ES-I3 (cell line): ENCODE measurements around the gene COMTD1.

Source experiments
- H3K36me3 ChIP-seq: 2 replicates; pipeline ENCODE4 v1.6.1; 2013; ENCODE audit warnings: mild to moderate bottlenecking, low read length, control low read depth, moderate library complexity; ENCODE audit not compliant: insufficient read depth
- H3K4me1 ChIP-seq: 2 replicates; pipeline ENCODE4 v1.6.1; 2013; ENCODE audit warnings: mild to moderate bottlenecking, control low read depth, low read length; ENCODE audit not compliant: insufficient read depth
- H3K9ac ChIP-seq: 2 replicates; pipeline ENCODE4 v1.6.1; 2013; ENCODE audit warnings: low read depth, mild to moderate bottlenecking, low read length, moderate library complexity
- H3K9me3 ChIP-seq: 2 replicates; pipeline ENCODE4 v1.6.1; 2013; ENCODE audit warnings: mild to moderate bottlenecking, low read length, moderate library complexity; ENCODE audit not compliant: control insufficient read depth, insufficient read depth

Gene COMTD1

DNA sequence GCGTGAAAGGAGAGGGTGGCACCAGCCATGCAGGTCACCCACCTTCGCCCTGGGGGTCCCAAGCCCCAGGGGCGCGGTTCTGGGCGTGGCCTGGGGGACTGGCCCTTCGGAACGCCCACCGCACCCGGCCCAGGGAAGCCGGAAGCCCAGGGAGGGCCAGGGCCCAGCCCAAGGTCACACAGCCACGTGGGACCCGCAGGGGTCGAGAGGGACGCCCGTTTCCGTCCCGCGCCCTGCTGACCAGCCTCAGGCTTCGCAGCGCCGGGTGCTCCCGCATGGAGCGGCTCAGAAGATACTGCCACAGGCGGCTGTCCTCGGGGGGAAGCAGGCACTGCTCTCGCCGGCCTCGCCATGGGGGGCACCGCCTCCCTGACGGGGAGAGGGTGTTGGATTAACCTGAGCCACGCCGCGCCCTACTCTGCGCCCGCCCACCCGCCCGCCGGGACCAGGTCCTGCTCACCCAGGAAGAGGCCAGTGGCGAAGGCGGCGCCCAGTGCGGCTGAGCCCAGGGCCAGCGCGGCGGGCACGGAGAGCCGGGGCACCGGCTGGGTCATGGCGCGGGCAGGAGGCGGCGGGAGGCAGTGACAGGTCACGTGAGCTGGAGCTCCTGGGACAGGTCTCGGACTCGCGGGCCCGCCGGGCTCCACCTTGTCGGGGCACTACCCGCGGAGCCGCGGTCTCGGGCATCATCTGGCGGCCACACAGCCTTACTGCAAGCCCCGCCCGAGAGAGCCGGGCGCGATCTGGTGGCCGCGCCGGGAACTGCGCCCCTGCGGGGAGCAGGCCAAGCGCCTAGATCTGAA lies at the start of gene COMTD1:
COMTD1 (minus strand) TSS at position 583 of the 803 bp plus-strand sequence; CDS start at position 554, 29 bp downstream.
- H3K36me3 ChIP-seq = peaks cover 17% of the 10 kb centered on the region
- H3K9ac ChIP-seq = peak within 1 kb of the TSS; percentile 38
- peaks cover 7% of the 10 kb centered on the region; the same call in 1 of the 2 replicates for H3K4me1 ChIP-seq
- no peaks in the 10 kb centered on the region for H3K9me3 ChIP-seq

DNA sequence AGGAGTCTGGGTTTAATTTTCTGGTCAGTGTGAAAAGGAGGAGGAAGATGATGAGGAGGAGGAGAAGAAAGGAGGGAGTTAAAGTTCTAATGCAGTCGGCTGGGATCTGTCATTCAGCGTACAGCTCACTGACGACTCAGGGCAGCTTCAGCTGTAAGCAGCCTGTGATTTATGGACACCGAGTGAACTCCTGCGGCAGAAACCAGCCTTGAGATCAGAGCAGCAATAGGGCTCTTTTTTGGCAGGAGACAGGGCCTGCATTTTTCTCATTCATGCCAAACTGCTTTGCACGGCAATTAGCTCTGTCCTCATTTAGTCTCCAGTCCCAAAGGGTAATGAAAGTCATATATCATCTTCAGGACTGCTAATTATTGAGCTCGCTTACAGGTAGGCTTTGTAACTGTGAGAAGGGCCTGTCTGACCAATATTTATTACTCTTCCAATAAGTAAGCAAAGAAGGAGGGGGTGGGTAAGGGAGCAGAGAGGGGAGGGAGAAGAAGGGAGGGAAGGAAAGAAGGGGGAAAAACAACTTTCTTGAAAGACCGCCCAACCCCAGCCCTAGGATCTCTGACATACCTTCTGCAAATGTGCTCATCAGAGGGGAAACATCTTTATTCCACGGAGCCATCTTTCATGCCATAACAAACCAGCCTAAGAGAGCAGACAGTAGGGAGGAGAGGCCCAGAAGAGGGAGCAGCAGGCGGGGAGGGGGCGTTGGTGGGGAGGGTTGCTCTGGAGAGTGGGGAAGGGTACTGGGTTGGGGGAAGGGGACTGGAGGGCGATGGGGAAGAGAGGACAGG lies 48.1 kb upstream of the COMTD1 start:
- H3K9ac ChIP-seq = peak overlapping the region; percentile 75; the same call in 1 of the 2 replicates
- H3K36me3 ChIP-seq = no peaks in the 10 kb centered on the region
- H3K4me1 ChIP-seq = no peaks in the 10 kb centered on the region
- H3K9me3 ChIP-seq = no peaks in the 10 kb centered on the region

DNA sequence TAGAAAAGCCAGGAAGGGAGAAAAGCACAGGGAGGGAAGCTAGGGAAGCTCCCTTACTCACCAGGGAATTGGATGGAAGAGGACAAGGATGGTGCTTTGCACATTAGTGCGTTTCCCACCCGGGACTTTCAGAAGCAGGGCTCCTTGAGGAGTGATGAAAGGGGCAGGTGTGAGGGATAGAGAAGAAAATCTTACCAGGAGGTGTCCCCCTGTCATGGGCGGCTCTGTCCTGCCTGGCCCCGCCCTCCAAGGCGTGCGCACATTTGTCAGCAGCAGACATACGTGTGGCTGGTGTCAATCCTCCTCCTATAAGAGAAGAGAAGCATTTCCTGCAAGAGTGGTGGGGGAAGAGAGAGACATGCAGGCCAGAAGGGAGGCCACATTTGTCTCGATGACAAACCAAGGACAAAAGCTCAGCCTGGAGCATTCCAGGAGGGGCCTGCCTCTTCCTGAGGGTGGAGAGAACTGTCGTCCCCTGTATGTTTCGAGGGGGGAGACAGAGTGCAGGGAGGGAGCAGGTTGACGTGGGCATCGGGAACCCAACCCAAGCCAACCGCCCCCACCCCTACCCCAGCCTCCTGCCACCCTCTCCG lies 47.4 kb upstream of the COMTD1 start:
- Histone ChIP-seq H3K36me3 (no peaks in the 10 kb centered on the region), H3K9ac (peak overlapping the region; percentile 75; the same call in 1 of the 2 replicates), H3K9me3 (no peaks in the 10 kb centered on the region), H3K4me1 (no peaks in the 10 kb centered on the region)

DNA sequence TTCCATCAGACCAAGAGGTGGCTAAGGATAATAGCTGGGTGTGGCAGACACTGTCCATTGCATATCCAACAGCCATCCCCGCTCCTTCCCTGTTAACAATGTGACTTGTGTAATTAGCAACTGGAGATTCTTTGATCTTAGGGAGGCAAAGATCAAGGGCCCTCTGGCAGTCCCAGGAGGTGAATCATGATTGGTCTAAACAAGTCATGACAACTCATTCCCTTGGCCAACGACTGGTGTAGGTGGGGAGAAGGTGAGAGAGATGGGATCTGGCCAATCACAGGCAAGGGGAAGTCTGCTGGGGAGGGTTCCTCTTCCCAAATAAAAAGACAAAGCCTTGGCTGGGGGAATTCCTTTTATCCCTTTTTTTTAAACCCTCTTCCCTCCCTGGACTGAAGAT lies 46.2 kb upstream of the COMTD1 start:
- Histone ChIP-seq H3K4me1 (no peaks in the 10 kb centered on the region), H3K9ac (no peak overlapping the region), H3K36me3 (no peaks in the 10 kb centered on the region), H3K9me3 (no peaks in the 10 kb centered on the region)

DNA sequence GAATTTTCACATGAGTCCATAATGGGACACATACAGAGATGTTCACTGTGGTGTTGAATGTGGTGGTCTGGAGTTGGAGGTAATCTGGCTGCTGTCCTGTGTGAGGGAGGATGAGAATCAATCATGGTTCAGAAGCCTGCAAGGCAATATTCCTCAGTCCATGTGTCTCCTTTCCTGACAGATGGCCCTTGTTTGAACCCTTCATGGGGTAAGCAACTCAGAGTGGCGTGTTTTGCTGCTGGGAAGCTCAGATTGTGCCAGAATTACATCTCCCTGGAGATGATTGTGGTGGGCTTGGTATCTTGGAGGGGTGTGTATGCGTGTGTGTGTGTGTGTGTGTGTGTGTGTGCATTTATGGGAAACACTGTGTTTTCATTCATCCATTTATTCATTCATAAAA lies 44.5 kb upstream of the COMTD1 start:
- Histone ChIP-seq H3K36me3 (no peaks in the 10 kb centered on the region), H3K9me3 (no peaks in the 10 kb centered on the region), H3K9ac (no peak overlapping the region), H3K4me1 (0 out of 2 replicates have a peak, but pooled peaks cover 3% of the 10 kb centered on the region)

DNA sequence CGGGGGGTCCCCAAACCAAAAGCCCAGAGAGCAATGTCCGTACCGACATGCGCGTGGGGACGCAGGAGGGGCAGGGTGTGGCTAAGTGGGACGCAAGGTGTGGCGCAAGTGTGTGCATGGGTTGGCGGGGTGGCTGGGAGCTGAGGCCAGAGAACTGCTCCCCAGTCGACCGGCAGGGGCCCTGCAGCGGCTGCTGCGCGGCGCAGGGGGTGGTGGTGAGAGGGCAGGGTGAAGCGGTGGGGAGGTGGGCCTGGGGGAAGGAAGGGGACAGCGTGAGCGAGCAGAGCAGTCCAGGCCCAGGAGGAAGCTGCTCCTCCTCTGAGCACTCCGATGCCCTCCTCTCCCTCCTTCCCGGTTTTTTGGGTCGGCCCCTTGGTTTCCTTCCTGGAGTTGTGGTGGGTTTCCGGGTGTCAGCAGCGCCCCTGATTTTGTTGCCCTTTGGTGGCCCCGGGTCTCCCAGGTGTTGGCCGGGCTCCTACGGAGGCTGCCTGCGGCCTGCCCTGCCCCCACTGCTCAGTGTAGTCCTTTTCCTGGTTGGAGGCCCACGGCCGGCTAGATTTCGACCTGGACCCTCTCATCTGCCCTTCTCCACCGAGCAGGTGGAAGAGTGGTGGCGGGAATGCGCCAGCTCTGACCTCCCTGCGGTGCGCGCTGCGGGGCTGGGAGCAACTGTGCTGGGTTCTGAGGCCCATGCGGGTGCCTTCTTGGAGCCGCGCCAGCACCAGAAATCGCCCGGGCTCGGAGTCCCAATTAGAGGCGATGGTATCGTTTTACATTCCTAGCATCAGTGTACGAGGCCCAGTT lies 40.5 kb upstream of the COMTD1 start:
- Histone ChIP-seq H3K36me3 (no peaks in the 10 kb centered on the region), H3K4me1 (0 out of 2 replicates have a peak, but pooled peaks cover 3% of the 10 kb centered on the region), H3K9me3 (no peaks in the 10 kb centered on the region), H3K9ac (no peak overlapping the region)

DNA sequence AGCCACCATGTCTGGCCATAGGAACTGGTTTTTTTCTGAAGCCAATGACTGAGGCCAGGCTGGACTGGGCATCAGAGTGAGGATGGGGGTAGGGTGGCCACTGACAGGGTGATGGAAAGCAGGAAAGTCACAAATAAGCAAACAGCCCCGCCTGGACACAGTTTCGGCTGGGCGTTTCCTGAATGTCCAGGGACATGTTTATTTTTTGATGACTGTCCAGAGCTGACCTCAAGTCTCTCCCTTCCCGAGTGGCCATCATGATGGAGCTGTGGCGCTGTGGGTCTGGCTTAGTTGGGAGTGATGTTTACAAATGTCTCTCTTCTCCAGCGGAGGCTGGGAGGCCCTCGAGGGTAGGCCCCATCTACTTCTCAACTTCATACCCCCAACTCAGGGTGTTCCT lies 37.1 kb upstream of the COMTD1 start:
- H3K9me3 ChIP-seq = no peaks in the 10 kb centered on the region
- no peak overlapping the region for H3K9ac ChIP-seq
- H3K4me1 ChIP-seq = 0 out of 2 replicates have a peak, but pooled peaks cover 3% of the 10 kb centered on the region
- no peaks in the 10 kb centered on the region for H3K36me3 ChIP-seq

DNA sequence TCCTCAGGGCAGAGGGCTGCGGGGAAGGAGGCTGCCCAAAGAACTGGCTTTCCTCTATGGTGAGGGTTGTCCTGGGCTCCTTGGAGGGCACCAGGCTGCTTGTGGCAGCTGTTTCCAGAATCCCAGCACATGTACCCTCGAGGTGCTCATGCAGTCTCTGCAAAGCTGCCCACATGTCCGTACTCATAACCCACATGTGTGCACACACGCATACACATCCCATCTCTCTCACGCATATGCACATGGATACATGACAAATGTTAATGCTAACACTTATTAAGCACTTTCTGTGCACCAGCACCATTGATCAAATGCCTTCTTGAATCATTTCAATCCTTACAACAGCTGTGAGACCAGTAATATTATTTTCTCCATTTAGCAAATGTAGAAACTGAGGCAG lies 36.3 kb upstream of the COMTD1 start:
- H3K4me1 ChIP-seq = 0 out of 2 replicates have a peak, but pooled peaks cover 3% of the 10 kb centered on the region
- H3K9me3 ChIP-seq = no peaks in the 10 kb centered on the region
- H3K9ac ChIP-seq = no peak overlapping the region
- no peaks in the 10 kb centered on the region for H3K36me3 ChIP-seq

DNA sequence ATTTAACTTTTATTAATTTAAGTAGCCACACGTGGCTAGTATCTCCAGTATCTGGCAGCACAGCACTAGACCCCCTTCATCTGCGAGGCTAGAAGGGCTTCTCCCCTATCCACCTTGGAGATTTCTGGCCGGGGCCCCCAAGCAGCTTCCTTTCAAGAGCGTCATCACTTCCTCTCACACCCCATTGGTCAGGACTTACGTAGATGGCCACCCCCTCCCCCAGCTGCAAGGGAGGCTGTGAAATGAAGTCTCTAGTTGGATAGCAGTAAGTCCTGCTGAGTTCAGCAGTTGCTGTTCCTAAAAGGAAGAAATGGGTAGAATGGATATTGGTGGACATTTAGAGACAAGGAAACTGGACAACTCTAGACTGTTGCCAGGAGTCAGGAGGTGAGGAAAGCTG lies 33.8 kb upstream of the COMTD1 start:
- H3K4me1 ChIP-seq = no peaks in the 10 kb centered on the region
- no peak overlapping the region for H3K9ac ChIP-seq
- H3K36me3 ChIP-seq = no peaks in the 10 kb centered on the region
- H3K9me3 ChIP-seq = no peaks in the 10 kb centered on the region

DNA sequence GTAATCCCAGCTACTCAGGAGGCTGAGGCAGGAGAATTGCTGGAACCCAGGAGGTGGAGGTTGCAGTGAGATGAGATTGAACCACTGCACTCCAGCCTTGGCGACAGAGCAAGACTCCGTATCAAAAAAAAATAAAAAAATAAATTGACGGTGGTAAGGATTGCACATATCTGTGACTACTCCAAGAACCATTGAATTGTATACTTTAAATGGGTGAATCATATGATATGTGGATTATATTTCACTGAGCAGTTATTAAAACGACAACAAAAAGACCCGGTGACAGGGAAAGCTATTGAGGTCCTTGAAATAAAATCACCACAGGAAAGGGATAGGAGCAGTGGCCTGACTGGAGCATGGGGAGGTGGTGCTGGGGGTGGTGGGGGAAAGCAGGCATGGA lies 31.2 kb upstream of the COMTD1 start:
- Histone ChIP-seq H3K9me3 (no peaks in the 10 kb centered on the region), H3K9ac (no peak overlapping the region), H3K4me1 (no peaks in the 10 kb centered on the region), H3K36me3 (no peaks in the 10 kb centered on the region)

DNA sequence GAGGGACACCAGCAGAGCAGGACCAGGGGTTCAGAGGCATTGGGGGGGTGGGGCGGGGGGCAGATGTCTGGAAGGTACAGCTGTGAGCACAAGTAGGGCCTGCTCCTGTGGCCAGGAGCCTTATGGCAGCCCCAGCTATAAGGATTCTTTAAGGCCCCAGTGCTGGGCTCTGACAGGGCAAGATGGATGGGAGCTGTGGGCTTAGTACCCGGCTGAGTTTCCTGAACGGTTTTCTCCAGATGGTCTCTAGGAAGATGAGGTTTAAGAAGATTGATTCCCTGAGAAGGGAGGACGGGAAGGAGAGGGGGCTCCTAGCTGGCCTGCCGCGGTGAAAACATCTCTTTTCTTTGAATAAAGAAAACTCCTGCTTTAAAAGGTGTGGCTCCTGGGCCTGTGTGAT lies 30.1 kb upstream of the COMTD1 start:
- Histone ChIP-seq H3K9ac (no peak overlapping the region), H3K4me1 (no peaks in the 10 kb centered on the region), H3K9me3 (no peaks in the 10 kb centered on the region), H3K36me3 (no peaks in the 10 kb centered on the region)

DNA sequence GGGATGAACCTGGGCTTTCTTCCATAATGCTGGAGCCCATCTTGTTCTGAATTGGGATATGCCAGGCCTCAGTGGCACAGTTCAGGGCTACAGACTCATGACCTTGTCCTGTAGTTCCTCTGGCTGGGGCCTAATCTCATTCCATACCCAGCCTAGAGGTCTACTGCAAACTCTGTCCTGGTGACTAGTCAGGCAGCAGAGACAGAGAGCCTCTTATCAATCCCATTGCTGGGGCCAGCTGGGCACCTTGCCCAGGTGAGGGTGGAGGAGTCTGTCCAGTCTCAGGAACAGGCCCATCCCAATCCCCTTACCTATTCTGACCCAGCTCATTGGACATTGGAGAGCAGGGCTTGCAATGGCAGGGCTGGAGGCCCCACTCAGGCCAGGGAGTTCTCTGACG lies 28.0 kb upstream of the COMTD1 start:
- H3K9me3 ChIP-seq = no peaks in the 10 kb centered on the region
- no peak overlapping the region for H3K9ac ChIP-seq
- H3K36me3 ChIP-seq = no peaks in the 10 kb centered on the region
- no peaks in the 10 kb centered on the region for H3K4me1 ChIP-seq

DNA sequence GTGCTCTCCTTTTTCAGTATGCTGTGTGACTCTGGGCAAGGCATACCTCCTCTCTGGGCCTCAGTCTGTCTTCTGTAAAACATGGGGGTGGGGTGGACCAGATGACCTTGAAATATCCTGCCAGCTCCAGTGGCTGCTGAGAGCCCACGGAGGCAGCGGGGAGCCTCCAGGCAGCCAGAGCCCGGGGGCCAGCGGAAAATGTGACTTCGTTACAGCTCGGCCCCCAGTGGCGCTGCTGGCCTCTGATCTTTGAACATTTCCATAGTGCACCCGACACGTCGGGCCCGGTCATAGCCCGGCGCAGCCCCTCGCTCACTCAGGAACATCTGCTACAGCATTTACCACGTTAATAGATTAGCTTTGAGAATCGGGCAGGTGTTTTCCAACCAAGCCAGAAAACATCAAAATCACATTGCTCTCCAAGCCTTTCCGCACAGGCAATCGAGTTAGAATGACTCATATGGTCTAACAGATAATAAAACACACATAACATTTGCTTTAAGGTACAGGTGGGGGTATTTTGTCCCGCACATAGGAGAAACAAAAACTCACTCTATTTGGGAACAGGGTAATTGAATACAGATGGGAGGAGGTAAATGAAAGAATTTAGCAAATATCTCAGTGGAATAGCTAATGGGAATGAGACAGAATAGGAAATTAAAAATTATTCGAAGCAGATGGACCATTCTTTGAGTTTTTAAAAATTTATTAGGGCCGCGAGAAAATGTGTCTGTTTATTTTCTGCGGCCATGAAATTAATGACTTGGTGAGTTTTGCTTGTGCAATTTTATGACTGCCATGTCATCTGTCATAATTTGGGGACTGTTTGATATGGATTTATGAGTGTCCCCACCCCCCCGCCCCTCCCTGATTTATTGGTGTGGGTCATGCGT lies 26.3 kb upstream of the COMTD1 start:
- Histone ChIP-seq H3K36me3 (no peaks in the 10 kb centered on the region), H3K9me3 (no peaks in the 10 kb centered on the region), H3K9ac (no peak overlapping the region), H3K4me1 (no peaks in the 10 kb centered on the region)
